BLaER1 (cell line): ENCODE results near the gene AZU1.
"Not testable (repeated sequence)": the region's sequence is repeated elsewhere in the genome, so short reads cannot be mapped to it uniquely, and the experiment has no call there.

ENCODE experiments used
- H3K27ac ChIP-seq: shearing (Covaris generic); formaldehyde crosslinking; 2 replicates; pipeline ENCODE4 v1.8.1; 2022
- H3K27me3 ChIP-seq: shearing (Covaris generic); formaldehyde crosslinking; 2 replicates; pipeline ENCODE4 v1.8.1; 2022
- H3K36me3 ChIP-seq: shearing (Covaris generic); formaldehyde crosslinking; 2 replicates; pipeline ENCODE4 v1.8.1; 2022
- H3K4me1 ChIP-seq: shearing (Covaris generic); formaldehyde crosslinking; 2 replicates; pipeline ENCODE4 v1.8.1; 2022
- H3K4me2 ChIP-seq: shearing (Covaris generic); formaldehyde crosslinking; 2 replicates; pipeline ENCODE4 v1.8.1; 2022
- H3K4me3 ChIP-seq: shearing (Covaris generic); formaldehyde crosslinking; 2 replicates; pipeline ENCODE4 v1.8.1; 2022
- H3K9ac ChIP-seq: shearing (Covaris generic); formaldehyde crosslinking; 2 replicates; pipeline ENCODE4 v1.8.1; 2022
- H3K9me3 ChIP-seq: shearing (Covaris generic); formaldehyde crosslinking; 2 replicates; pipeline ENCODE4 v1.8.1; 2022
- H4K20me1 ChIP-seq: shearing (Covaris generic); formaldehyde crosslinking; 2 replicates; pipeline ENCODE4 v1.8.1; 2022
- Cebpa-rat ChIP-seq: shearing (Covaris generic); IDR thresholded peaks from 2 replicates; pipeline ENCODE4 v1.8.1; 2022

The AZU1 gene

GRCh38 chr19:827314-827709, 325 bp upstream of the AZU1 start:
- Histone ChIP-seq H3K27me3 (peaks cover 44% of the 10 kb centered on the region), H3K9me3 (no peaks in the 10 kb centered on the region), H4K20me1 (0 out of 2 replicates have a peak, but pooled peaks cover 7% of the 10 kb centered on the region), H3K4me2 (no peak overlapping the region), H3K4me3 (no peak overlapping the region), H3K27ac (no peak overlapping the region), H3K4me1 (peaks cover 44% of the 10 kb centered on the region), H3K36me3 (no peaks in the 10 kb centered on the region), H3K9ac (no peak overlapping the region)
- TF ChIP-seq Cebpa-rat: no peak

- H3K27me3 ChIP-seq: peaks cover 25% of the 10 kb centered on the region
- no peak for TF ChIP-seq Cebpa-rat
- no peak overlapping the region for H3K9ac ChIP-seq
- no peak overlapping the region for H3K27ac ChIP-seq
- peaks cover 33% of the 10 kb centered on the region for H3K4me1 ChIP-seq
- no peaks in the 10 kb centered on the region for H3K9me3 ChIP-seq
- H4K20me1 ChIP-seq: no peaks in the 10 kb centered on the region
- no peaks in the 10 kb centered on the region for H3K36me3 ChIP-seq
- peak overlapping the region; percentile 82 for H3K4me2 ChIP-seq
- H3K4me3 ChIP-seq: no peak overlapping the region
Observed at GRCh38 chr19:829129-829758, 1.6 kb downstream of the AZU1 start.

GRCh38 chr19:831407-832369, 4.1 kb downstream of the AZU1 start:
- Histone ChIP-seq H3K9me3 (no peaks in the 10 kb centered on the region), H3K4me2 (peak overlapping the region; percentile 82), H3K4me1 (peaks cover 39% of the 10 kb centered on the region), H3K9ac (no peak overlapping the region), H3K27me3 (peaks cover 17% of the 10 kb centered on the region; the same call in 1 of the 2 replicates), H3K4me3 (no peak overlapping the region), H3K36me3 (no peaks in the 10 kb centered on the region), H3K27ac (no peak overlapping the region), H4K20me1 (no peaks in the 10 kb centered on the region)
- no peak for TF ChIP-seq Cebpa-rat

GRCh38 chr19:834216-834615, 6.6 kb downstream of the AZU1 start:
- Histone ChIP-seq H3K27ac (no peak overlapping the region), H3K36me3 (no peaks in the 10 kb centered on the region), H3K27me3 (peaks cover 17% of the 10 kb centered on the region; the same call in 1 of the 2 replicates), H4K20me1 (no peaks in the 10 kb centered on the region), H3K4me1 (peaks cover 54% of the 10 kb centered on the region), H3K9ac (no peak overlapping the region), H3K9me3 (no peaks in the 10 kb centered on the region), H3K4me3 (no peak overlapping the region), H3K4me2 (no peak overlapping the region)
- TF ChIP-seq Cebpa-rat: no peak

GRCh38 chr19:835210-835810, 7.7 kb downstream of the AZU1 start:
- Histone ChIP-seq H3K27ac (no peak overlapping the region), H3K36me3 (no peaks in the 10 kb centered on the region), H3K9me3 (no peaks in the 10 kb centered on the region), H3K4me2 (no peak overlapping the region), H4K20me1 (no peaks in the 10 kb centered on the region), H3K9ac (no peak overlapping the region), H3K27me3 (peaks cover 17% of the 10 kb centered on the region; the same call in 1 of the 2 replicates), H3K4me1 (peaks cover 54% of the 10 kb centered on the region), H3K4me3 (no peak overlapping the region)
- TF ChIP-seq Cebpa-rat: no peak

- TF ChIP-seq Cebpa-rat: no peak
- peaks cover 1% of the 10 kb centered on the region; the same call in 1 of the 2 replicates for H4K20me1 ChIP-seq
- no peaks in the 10 kb centered on the region for H3K9me3 ChIP-seq
- H3K4me1 ChIP-seq: peaks cover 52% of the 10 kb centered on the region
- H3K4me2 ChIP-seq: peak within 1 kb of the TSS; percentile 84
- H3K27me3 ChIP-seq: peaks cover 45% of the 10 kb centered on the region
- no peak within 1 kb of the TSS for H3K27ac ChIP-seq
- no peak within 1 kb of the TSS for H3K4me3 ChIP-seq
- H3K9ac ChIP-seq: no peak within 1 kb of the TSS
- no peaks in the 10 kb centered on the region for H3K36me3 ChIP-seq
Observed at GRCh38 chr19:840519-841206, 13.0 kb downstream of the AZU1 start, which contains the start of gene PRTN3. PRTN3 (plus strand) TSS chr19:840999; CDS start chr19:841009, 10 bp downstream.

- H3K4me3 ChIP-seq, H3K27ac ChIP-seq, H3K9ac ChIP-seq, H3K36me3 ChIP-seq, H3K9me3 ChIP-seq, H3K4me2 ChIP-seq: not testable (repeated sequence)
- Histone ChIP-seq H4K20me1 (peaks cover 10% of the 10 kb centered on the region; the same call in 1 of the 2 replicates), H3K4me1 (peaks cover 43% of the 10 kb centered on the region), H3K27me3 (peaks cover 60% of the 10 kb centered on the region)
Observed at GRCh38 chr19:842802-843179, 15.2 kb downstream of the AZU1 start.

- Histone ChIP-seq H3K36me3 (no peaks in the 10 kb centered on the region), H3K27ac (no peak overlapping the region), H3K9ac (no peak overlapping the region), H3K4me3 (no peak overlapping the region), H3K4me1 (peaks cover 48% of the 10 kb centered on the region), H3K27me3 (peaks cover 65% of the 10 kb centered on the region), H3K9me3 (no peaks in the 10 kb centered on the region), H3K4me2 (no peak overlapping the region), H4K20me1 (peaks cover 10% of the 10 kb centered on the region; the same call in 1 of the 2 replicates)
- no peak for TF ChIP-seq Cebpa-rat
Observed at GRCh38 chr19:843180-843835, 15.7 kb downstream of the AZU1 start.
